GM12891 (cell line): ENCODE data around the gene IP6K3.

ENCODE experiments used
- DNase-seq: peaks from one replicate; pipeline ENCODE4 v3.0.0; 2011; ENCODE audit warnings: low spot score; ENCODE audit not compliant: insufficient read length
- FAIRE-seq: peaks from 2 replicates; lab custom pipeline; 2011; peaks lifted over from hg19 to GRCh38; lab: Jason Lieb, UNC
- PAX5 ChIP-seq: IDR thresholded peaks from 2 replicates; pipeline ENCODE4 v1.6.1; 2011; ENCODE audit warnings: low read length, moderate library complexity, mild to moderate bottlenecking; ENCODE audit not compliant: insufficient read depth, severe bottlenecking
- POLR2A ChIP-seq: IDR thresholded peaks from 2 replicates; pipeline ENCODE4 v1.6.1; 2011; ENCODE audit warnings: low read depth, low read length, control low read depth
- POLR2AphosphoS5 ChIP-seq: IDR thresholded peaks from 2 replicates; pipeline ENCODE4 v1.6.1; 2011; ENCODE audit warnings: low read depth, low read length, control low read depth
- POU2F2 ChIP-seq: IDR thresholded peaks from 2 replicates; pipeline ENCODE4 v1.6.1; 2011; ENCODE audit warnings: low read depth, mild to moderate bottlenecking, control low read depth, low read length, moderate library complexity
- SPI1 ChIP-seq: IDR thresholded peaks from 2 replicates; pipeline ENCODE4 v1.6.1; 2011; ENCODE audit warnings: low read depth, low read length, control low read depth
- TAF1 ChIP-seq: IDR thresholded peaks from 2 replicates; pipeline ENCODE4 v1.6.1; 2011; ENCODE audit warnings: low read depth, low read length, control low read depth

The IP6K3 gene

GRCh38 chr6:33742837-33743236 is 3.9 kb downstream of the IP6K3 start:
- DNase-seq (no peak), FAIRE-seq (no peak)
- TF ChIP-seq POLR2A (no peak), PAX5 (no peak), POLR2AphosphoS5 (no peak)

DNA sequence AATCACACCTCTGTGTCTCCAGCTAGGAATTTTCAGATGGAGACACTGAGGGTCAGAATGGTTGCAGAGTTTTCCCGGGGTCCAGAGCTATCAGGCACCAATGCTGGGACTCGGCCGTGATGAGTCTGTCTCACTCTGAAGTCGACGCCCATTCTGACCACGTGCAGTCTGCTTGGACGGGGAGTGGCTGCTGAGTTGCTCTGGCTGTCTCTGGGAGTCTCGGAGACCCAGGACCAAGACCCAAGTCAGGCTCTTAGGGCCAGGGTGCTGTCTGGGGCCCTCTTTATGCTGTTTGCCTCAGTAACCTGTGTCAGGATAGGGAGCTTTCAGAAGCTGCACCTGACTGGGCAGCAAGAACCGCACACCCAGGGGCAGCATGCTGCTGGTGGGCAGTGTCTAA is 4.6 kb downstream of the IP6K3 start:
- TF ChIP-seq TAF1 (no peak), POLR2A (no peak), PAX5 (no peak), SPI1 (no peak), POLR2AphosphoS5 (no peak), POU2F2 (no peak)
- FAIRE-seq: no peak
- no peak for DNase-seq

GRCh38 chr6:33740794-33741193 is 5.9 kb downstream of the IP6K3 start:
- TF ChIP-seq SPI1: no peak
- no peak for TF ChIP-seq PAX5
- no peak for TF ChIP-seq POLR2A
- TF ChIP-seq POLR2AphosphoS5: no peak
- TF ChIP-seq TAF1: no peak
- TF ChIP-seq POU2F2: no peak
- no peak for FAIRE-seq
- DNase-seq: no peak

- FAIRE-seq (no peak), DNase-seq (no peak)
- TF ChIP-seq POLR2A (no peak), POU2F2 (no peak)
Observed at GRCh38 chr6:33740204-33740608, 6.5 kb downstream of the IP6K3 start.

DNA sequence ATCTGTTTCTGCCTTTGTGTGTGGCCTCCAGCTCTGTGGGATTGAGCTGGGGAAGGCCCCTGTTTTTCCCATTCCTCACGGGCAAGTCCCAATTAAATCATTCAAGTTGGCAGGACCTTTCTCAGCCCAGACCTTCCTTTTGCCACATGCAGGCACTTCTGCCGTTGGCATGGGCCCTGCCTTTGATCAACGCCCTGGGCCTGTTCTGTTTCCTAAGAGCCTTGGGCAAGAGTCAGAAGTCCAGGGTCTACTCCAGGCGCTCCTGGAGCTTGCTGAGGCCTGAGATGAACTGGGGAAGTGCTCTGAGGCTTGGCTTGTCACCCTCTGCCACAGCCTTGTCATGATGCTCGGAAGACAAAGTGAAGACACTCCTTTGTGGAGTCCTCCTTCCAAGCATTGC is 7.1 kb downstream of the IP6K3 start:
- TF ChIP-seq POLR2A: no peak
- TF ChIP-seq PAX5: no peak
- TF ChIP-seq TAF1: no peak
- no peak for TF ChIP-seq POU2F2
- FAIRE-seq (no peak), DNase-seq (no peak)

GRCh38 chr6:33738879-33739278 is 7.8 kb downstream of the IP6K3 start:
- TF ChIP-seq POLR2AphosphoS5 (no peak), TAF1 (no peak), POU2F2 (no peak), SPI1 (no peak), POLR2A (no peak), PAX5 (no peak)
- FAIRE-seq (no peak), DNase-seq (no peak)

- FAIRE-seq: no peak
- no peak for TF ChIP-seq POLR2A
- no peak for DNase-seq
Observed at GRCh38 chr6:33738153-33738552, 8.6 kb downstream of the IP6K3 start.

GRCh38 chr6:33737267-33738026 is 9.3 kb downstream of the IP6K3 start:
- TF ChIP-seq TAF1 (no peak), PAX5 (no peak), SPI1 (no peak), POU2F2 (no peak), POLR2AphosphoS5 (no peak), POLR2A (no peak)
- no peak for DNase-seq
- no peak for FAIRE-seq

GRCh38 chr6:33735216-33735615 is 11.5 kb downstream of the IP6K3 start:
- DNase-seq: no peak
- no peak for FAIRE-seq
- no peak for TF ChIP-seq SPI1
- no peak for TF ChIP-seq POU2F2
- TF ChIP-seq POLR2A: no peak
- TF ChIP-seq POLR2AphosphoS5: no peak
- TF ChIP-seq PAX5: no peak
- no peak for TF ChIP-seq TAF1

DNA sequence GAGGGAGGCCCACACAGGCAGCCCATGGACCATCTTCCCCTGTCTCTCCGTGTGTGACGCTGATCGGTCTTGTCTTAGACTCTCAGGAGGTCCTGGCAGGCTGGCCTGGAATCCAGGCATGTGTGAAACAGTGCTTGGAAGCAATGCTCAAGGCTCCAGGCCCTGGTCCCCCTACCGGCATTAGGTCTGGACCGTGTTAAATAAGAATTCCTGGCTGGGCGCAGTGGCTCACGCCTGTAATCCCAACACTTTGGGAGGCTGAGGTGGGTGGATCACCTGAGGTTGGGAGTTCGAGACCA is 13.0 kb downstream of the IP6K3 start:
- FAIRE-seq (no peak), DNase-seq (no peak)
- TF ChIP-seq PAX5: no peak
- no peak for TF ChIP-seq POLR2AphosphoS5
- no peak for TF ChIP-seq TAF1
- TF ChIP-seq POLR2A: no peak
- TF ChIP-seq SPI1: no peak

DNA sequence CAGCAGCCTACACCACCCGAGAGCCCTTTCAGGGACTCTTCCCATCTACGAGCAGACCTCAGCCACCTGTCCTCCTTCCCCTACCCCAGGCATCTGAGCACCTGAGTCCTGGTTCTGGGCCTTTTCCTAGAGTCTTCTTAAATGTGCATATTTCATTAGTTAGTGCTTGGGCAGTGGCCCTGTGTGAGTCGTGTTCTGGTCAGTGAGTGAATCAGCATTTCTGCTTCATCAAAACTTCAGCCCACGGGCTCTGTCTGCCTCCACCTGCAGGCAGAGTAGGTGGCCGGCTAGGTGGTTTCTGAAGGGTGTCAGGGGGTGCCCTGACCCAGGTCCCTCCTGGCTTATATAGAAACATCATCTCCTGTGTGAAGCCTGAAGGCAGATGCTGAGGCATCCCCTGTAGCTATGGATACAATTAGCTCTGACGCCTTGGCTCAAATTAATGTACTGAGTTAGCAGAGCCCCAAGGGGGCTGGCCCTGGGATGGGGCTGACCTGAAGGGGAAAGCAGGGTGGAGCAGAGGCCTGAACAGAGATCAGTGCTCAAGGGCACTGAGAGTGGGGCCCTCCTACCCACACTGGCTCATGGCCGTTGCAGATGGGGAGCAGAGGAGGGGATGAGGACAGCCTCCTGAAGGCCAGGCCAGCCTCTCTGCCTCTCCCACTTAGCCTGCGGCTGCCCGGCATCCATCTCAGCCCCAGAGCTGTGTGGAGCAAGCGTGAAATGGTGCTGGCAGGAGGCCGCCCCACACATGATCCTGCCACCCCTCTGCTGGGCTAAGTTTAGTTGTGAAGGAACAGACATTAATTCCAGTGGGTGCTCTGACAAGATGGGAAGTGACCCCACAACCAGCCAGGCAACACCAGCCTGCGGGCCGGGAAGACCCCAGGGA is 13.6 kb downstream of the IP6K3 start:
- DNase-seq: no peak
- no peak for FAIRE-seq

More for the DNA sequence above, 13.6 kb downstream of the IP6K3 start:
- no peak for TF ChIP-seq POU2F2
- TF ChIP-seq SPI1: no peak
- TF ChIP-seq TAF1: no peak
- no peak for TF ChIP-seq POLR2A
